ENCODE data around the gene ARHGAP19.

The ARHGAP19 gene

GRCh38 chr10:97228130-97228774 is 64.2 kb downstream of the ARHGAP19 start:
- DNase-seq = no peak

- DNase-seq = no peak
Measured at GRCh38 chr10:97226398-97226797, 66.0 kb downstream of the ARHGAP19 start.

GRCh38 chr10:97224483-97225435 is 67.7 kb downstream of the ARHGAP19 start:
- DNase-seq = no peak

GRCh38 chr10:97222326-97222961 is 70.0 kb downstream of the ARHGAP19 start:
- DNase-seq = no peak

GRCh38 chr10:97220355-97220754 is 72.1 kb downstream of the ARHGAP19 start:
- DNase-seq = no peak

- no peak for DNase-seq
Measured at GRCh38 chr10:97217299-97217698, 75.1 kb downstream of the ARHGAP19 start.

- no peak for DNase-seq
Measured at GRCh38 chr10:97215619-97216260, 76.7 kb downstream of the ARHGAP19 start.

GRCh38 chr10:97213431-97213830 is 79.0 kb downstream of the ARHGAP19 start:
- no peak for DNase-seq

- DNase-seq = no peak
Measured at GRCh38 chr10:97211229-97211628, 81.2 kb downstream of the ARHGAP19 start.

- peak in 1 of 2 experiments; percentile 51 for DNase-seq
Measured at GRCh38 chr10:97210543-97210960, 81.9 kb downstream of the ARHGAP19 start.

- DNase-seq = no peak
Measured at GRCh38 chr10:97207756-97208346, 84.6 kb downstream of the ARHGAP19 start.

GRCh38 chr10:97207131-97207530 is 85.3 kb downstream of the ARHGAP19 start:
- DNase-seq = no peak

GRCh38 chr10:97204826-97205679 is 87.4 kb downstream of the ARHGAP19 start:
- no peak for DNase-seq

- DNase-seq = no peak
Measured at GRCh38 chr10:97203220-97203619, 89.2 kb downstream of the ARHGAP19 start.

- no peak for DNase-seq
Measured at GRCh38 chr10:97200616-97201015, 91.8 kb downstream of the ARHGAP19 start.

- no peak for DNase-seq
Measured at GRCh38 chr10:97199152-97199551, 93.3 kb downstream of the ARHGAP19 start.

GRCh38 chr10:97197030-97197500 is 95.4 kb downstream of the ARHGAP19 start:
- DNase-seq = no peak

GRCh38 chr10:97196223-97197029 is 96.0 kb downstream of the ARHGAP19 start:
- DNase-seq = no peak

GRCh38 chr10:97195706-97196222 is 96.7 kb downstream of the ARHGAP19 start:
- no peak for DNase-seq

- no peak for DNase-seq
Measured at GRCh38 chr10:97192952-97193435, 99.4 kb downstream of the ARHGAP19 start.

Data from cerebellar nuclear complex (tissue), 1 donor.